Gastroesophageal sphincter (tissue), 3 donors: ENCODE results near the gene FFAR2.
"Not testable (repeated sequence)": the region's sequence is repeated elsewhere in the genome, so short reads cannot be mapped to it uniquely, and the experiment has no call there.

Source experiments
- POLR2A ChIP-seq, 2 donors: fragments of 450-650 bp; IDR thresholded peaks; one replicate each; pipeline ENCODE4 v1.6.1; 2017; ENCODE audit warnings: antibody characterized with exemption in 2 of 2, mild to moderate bottlenecking in 2 of 2, moderate library complexity in 1 of 2
- TF ChIP-seq, protein P1 (sequence below), 4 experiments: fragments of 200-600 bp in 2 of 4; fragments of 450-650 bp in 2 of 4; sonication (generic) in 1 of 4; IDR thresholded peaks; one replicate each; pipeline ENCODE4 v1.5.1; 2017 to 2019; ENCODE audit warnings: antibody characterized with exemption in 4 of 4, mild to moderate bottlenecking in 2 of 4, moderate library complexity in 2 of 4

DNA sequence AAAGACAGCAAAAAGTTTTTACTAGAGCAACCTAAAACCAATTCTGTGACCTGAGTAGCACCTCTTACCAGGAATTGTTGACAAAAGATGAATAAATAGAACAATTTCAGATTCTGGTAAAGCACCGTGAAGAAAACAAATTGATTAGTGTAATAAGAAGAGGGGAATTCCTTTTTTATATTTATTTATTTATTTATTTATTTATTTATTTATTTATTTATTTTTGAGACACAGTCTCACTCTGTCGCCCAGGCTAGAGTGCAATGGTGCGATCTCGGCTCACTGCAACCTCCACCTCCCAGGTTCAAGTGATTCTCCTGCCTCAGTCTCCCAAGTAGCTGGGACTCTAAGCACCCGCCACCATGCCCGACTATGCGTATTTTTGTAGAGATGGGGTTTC, 24.7 kb upstream of the FFAR2 start:
- TF ChIP-seq, protein P1, sequence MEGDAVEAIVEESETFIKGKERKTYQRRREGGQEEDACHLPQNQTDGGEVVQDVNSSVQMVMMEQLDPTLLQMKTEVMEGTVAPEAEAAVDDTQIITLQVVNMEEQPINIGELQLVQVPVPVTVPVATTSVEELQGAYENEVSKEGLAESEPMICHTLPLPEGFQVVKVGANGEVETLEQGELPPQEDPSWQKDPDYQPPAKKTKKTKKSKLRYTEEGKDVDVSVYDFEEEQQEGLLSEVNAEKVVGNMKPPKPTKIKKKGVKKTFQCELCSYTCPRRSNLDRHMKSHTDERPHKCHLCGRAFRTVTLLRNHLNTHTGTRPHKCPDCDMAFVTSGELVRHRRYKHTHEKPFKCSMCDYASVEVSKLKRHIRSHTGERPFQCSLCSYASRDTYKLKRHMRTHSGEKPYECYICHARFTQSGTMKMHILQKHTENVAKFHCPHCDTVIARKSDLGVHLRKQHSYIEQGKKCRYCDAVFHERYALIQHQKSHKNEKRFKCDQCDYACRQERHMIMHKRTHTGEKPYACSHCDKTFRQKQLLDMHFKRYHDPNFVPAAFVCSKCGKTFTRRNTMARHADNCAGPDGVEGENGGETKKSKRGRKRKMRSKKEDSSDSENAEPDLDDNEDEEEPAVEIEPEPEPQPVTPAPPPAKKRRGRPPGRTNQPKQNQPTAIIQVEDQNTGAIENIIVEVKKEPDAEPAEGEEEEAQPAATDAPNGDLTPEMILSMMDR (IDR thresholded peaks at IDR 0.05), result not testable (repeated sequence)
- TF ChIP-seq POLR2A (IDR thresholded peaks at IDR 0.05), result not testable (repeated sequence)
